HepG2 (cell line): ENCODE results near the gene MED19. TPM values are rescaled to one million over a fixed set of nuclear protein-coding genes. Genes with fewer than 3 reads are reported as not detected.

Source experiments
- AGO1 ChIP-seq: fragments of 200-400 bp; formaldehyde crosslinking; IDR thresholded peaks from 2 replicates; pipeline ENCODE4 v1.6.1; 2017; ENCODE audit warnings: mild to moderate bottlenecking, low read depth, low read length, moderate library complexity; ENCODE audit not compliant: poor library complexity, severe bottlenecking
- BCL6 ChIP-seq: IDR thresholded peaks from 2 replicates; pipeline ENCODE4 v1.6.1; 2016; ENCODE audit warnings: missing genetic modification reagents, missing compliant biosample characterization
- CSRNP1 ChIP-seq: sonication (generic); formaldehyde crosslinking; IDR thresholded peaks from 2 replicates; pipeline ENCODE4 v1.8.1; 2023; ENCODE audit warnings: mild to moderate bottlenecking, missing genetic modification reagents
- HMGA1 ChIP-seq: sonication (generic); formaldehyde crosslinking; conservative IDR thresholded peaks from 2 replicates; pipeline ENCODE4 v1.4.0; 2020; ENCODE audit warnings: missing genetic modification reagents
- JUND ChIP-seq: sonication (generic); formaldehyde crosslinking; IDR thresholded peaks from 2 replicates; pipeline ENCODE4 v1.8.0; 2022; ENCODE audit warnings: mild to moderate bottlenecking, missing genetic modification reagents
- KDM5A ChIP-seq: fragments of 200-600 bp; sonication (generic); IDR thresholded peaks from 2 replicates; pipeline ENCODE4 v1.7.0; 2018; ENCODE audit warnings: antibody characterized with exemption, mild to moderate bottlenecking, low read length, borderline replicate concordance
- MED1 ChIP-seq: sonication (generic); formaldehyde crosslinking; IDR thresholded peaks from 2 replicates; pipeline ENCODE4 v1.4.0; 2020; ENCODE audit warnings: missing genetic modification reagents
- MTF2 ChIP-seq: sonication (generic); formaldehyde crosslinking; IDR thresholded peaks from 2 replicates; pipeline ENCODE4 v1.5.0; 2020; ENCODE audit warnings: missing genetic modification reagents, borderline replicate concordance
- PHF8 ChIP-seq: sonication (generic); formaldehyde crosslinking; IDR thresholded peaks from 2 replicates; pipeline ENCODE4 v1.5.0; 2020; ENCODE audit warnings: missing genetic modification reagents
- POGZ ChIP-seq: sonication (generic); formaldehyde crosslinking; IDR thresholded peaks from 2 replicates; pipeline ENCODE4 v1.4.0; 2020; ENCODE audit warnings: mild to moderate bottlenecking, missing genetic modification reagents
- RELA ChIP-seq: sonication (generic); formaldehyde crosslinking; IDR thresholded peaks from 2 replicates; pipeline ENCODE4 v1.4.0; 2020; ENCODE audit warnings: missing genetic modification reagents
- REXO4 ChIP-seq: sonication (generic); formaldehyde crosslinking; IDR thresholded peaks from 2 replicates; pipeline ENCODE4 v1.8.0; 2022; ENCODE audit warnings: missing genetic modification reagents, mild to moderate bottlenecking, borderline replicate concordance
- SCMH1 ChIP-seq: sonication (generic); formaldehyde crosslinking; IDR thresholded peaks from 2 replicates; pipeline ENCODE4 v1.9.0; 2021; ENCODE audit warnings: missing genetic modification reagents, mild to moderate bottlenecking, borderline replicate concordance
- SMAD1 ChIP-seq: sonication (generic); formaldehyde crosslinking; IDR thresholded peaks from 2 replicates; pipeline ENCODE4 v1.4.0; 2020; ENCODE audit warnings: missing genetic modification reagents, low read depth, mild to moderate bottlenecking, borderline replicate concordance
- SUZ12 ChIP-seq: fragments of 150-350 bp; IDR thresholded peaks from 2 replicates; pipeline ENCODE4 v1.6.1; 2014; ENCODE audit warnings: low read depth, low read length
- ZMYM3 ChIP-seq: sonication (generic); formaldehyde crosslinking; IDR thresholded peaks from 2 replicates; pipeline ENCODE4 v1.5.1; 2020; ENCODE audit warnings: mild to moderate bottlenecking, missing genetic modification reagents
- ZNF18 ChIP-seq: sonication (generic); formaldehyde crosslinking; IDR thresholded peaks from 2 replicates; pipeline ENCODE4 v1.8.0; 2022; ENCODE audit warnings: mild to moderate bottlenecking, missing genetic modification reagents; ENCODE audit not compliant: insufficient replicate concordance
- ZNF281 ChIP-seq: sonication (generic); formaldehyde crosslinking; IDR thresholded peaks from 2 replicates; pipeline ENCODE4 v1.4.0; 2020; ENCODE audit warnings: missing genetic modification reagents, borderline replicate concordance
- ZNF335 ChIP-seq: sonication (generic); formaldehyde crosslinking; IDR thresholded peaks from 2 replicates; pipeline ENCODE4 v1.4.0; 2020; ENCODE audit warnings: missing genetic modification reagents
- ZNF350 ChIP-seq: sonication (generic); formaldehyde crosslinking; IDR thresholded peaks from 2 replicates; pipeline ENCODE4 v1.4.0; 2020; ENCODE audit warnings: mild to moderate bottlenecking, low read depth, missing genetic modification reagents, borderline replicate concordance
- ZNF550 ChIP-seq: sonication (generic); formaldehyde crosslinking; IDR thresholded peaks from 2 replicates; pipeline ENCODE4 v1.4.0; 2020; ENCODE audit warnings: mild to moderate bottlenecking, missing genetic modification reagents, borderline replicate concordance
- ZNF766 ChIP-seq: sonication (generic); formaldehyde crosslinking; IDR thresholded peaks from 2 replicates; pipeline ENCODE4 v1.5.0; 2020; ENCODE audit warnings: missing genetic modification reagents, borderline replicate concordance
- ZNF773 ChIP-seq: sonication (generic); formaldehyde crosslinking; IDR thresholded peaks from 2 replicates; pipeline ENCODE4 v1.4.0; 2020; ENCODE audit warnings: missing genetic modification reagents, borderline replicate concordance
- ZSCAN21 ChIP-seq: sonication (generic); formaldehyde crosslinking; IDR thresholded peaks from 2 replicates; pipeline ENCODE4 v1.8.0; 2022; ENCODE audit warnings: mild to moderate bottlenecking, missing genetic modification reagents, moderate library complexity, borderline replicate concordance
- polyA plus RNA-seq, 8 experiments: library from polyadenylated mRNA; depleted of rRNA in 3 of 8; stranded (reverse) in 7 of 8; unstranded in 1 of 8; fragments of >200 nt; fragmentation: Illumina TruSeq in 4 of 8; extraction: Trizol in 4 of 8; gene quantifications; 2 replicates each; pipeline versions ENCODE4 v1.2.1 to v1.2.3, GENCODE V29; 2011 to 2016; ENCODE audit warnings: low read depth in 4 of 8, missing spikeins in 1 of 8, mixed read lengths in 1 of 8; ENCODE audit not compliant: insufficient read depth in 1 of 8
- total RNA-seq, 5 experiments: library from RNA; depleted of rRNA; stranded (reverse); fragments of >200 nt; fragmentation: Illumina TruSeq; extraction: Trizol; gene quantifications; 2 replicates each; pipeline ENCODE4 v1.2.3, GENCODE V29; 2016; ENCODE audit warnings: low read depth in 1 of 5

MED19 gene
- total and polyA plus RNA-seq, 2 of the 13 experiments (the other 11 are each of a cell fraction or from before 2014, with no cell fraction given): 12.9 to 13.8 TPM

GRCh38 chr11:57657194-57658022, 54.6 kb downstream of the MED19 start, which contains the start of gene CLP1 (continued):
- TF ChIP-seq POGZ (CRISPR knock-in tag) (peak; percentile 79), MTF2 (CRISPR knock-in tag) (0 out of 2 replicates have a peak, but pooled peaks have one; percentile 50), AGO1 (no peak), CSRNP1 (CRISPR knock-in tag) (peak; percentile 77), ZMYM3 (CRISPR knock-in tag) (peak; percentile 67; the same call in 1 of the 2 replicates), KDM5A (peak; percentile 88), HMGA1 (CRISPR knock-in tag) (no peak), ZNF335 (CRISPR knock-in tag) (no peak), RELA (CRISPR knock-in tag) (no peak), SCMH1 (CRISPR knock-in tag) (no peak), ZNF281 (CRISPR knock-in tag) (no peak), ZNF350 (CRISPR knock-in tag) (peak; percentile 97), ZNF766 (CRISPR knock-in tag) (no peak), MED1 (peak; percentile 74), JUND (CRISPR knock-in tag) (no peak; the same call in 1 of the 2 replicates), ZNF18 (CRISPR knock-in tag) (no peak), ZNF773 (no peak), ZSCAN21 (CRISPR knock-in tag) (peak; percentile 21; the same call in 1 of the 2 replicates), REXO4 (CRISPR knock-in tag) (no peak), BCL6 (CRISPR knock-in tag) (peak; percentile 29; the same call in 1 of the 2 replicates), SUZ12 (peak; percentile 91), PHF8 (CRISPR knock-in tag) (peak; percentile 67), SMAD1 (CRISPR knock-in tag) (no peak), ZNF550 (CRISPR knock-in tag) (no peak)
